ENCODE data around the gene MAGEB2.

The MAGEB2 gene

DNA sequence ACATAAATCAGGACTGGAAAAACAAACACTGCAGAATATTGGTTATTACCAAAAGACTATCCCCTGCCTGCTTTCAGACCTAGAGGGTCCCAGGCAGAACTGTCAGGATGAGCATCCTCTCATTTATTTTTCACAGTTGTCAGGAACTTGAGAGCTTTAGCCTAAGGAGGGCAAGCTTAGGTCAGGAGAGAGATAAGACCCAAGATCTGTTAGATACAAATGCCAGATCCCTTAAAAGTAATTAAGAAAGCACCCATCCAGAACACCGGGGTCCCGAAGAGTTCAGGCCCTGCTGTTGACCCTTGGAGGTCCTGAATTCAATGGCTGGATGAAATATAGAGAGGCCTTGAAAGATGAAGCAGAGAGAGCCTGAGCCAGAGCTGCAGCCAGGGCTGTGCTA is 9.2 kb downstream of the MAGEB2 start:
- Histone ChIP-seq H3K27ac (ENCODE audit: extremely low read depth, low read depth, low read length) (no peak overlapping the region), H3K9me3 (ENCODE audit: control insufficient read depth, insufficient read depth, low read depth, low read length) (no peaks in the 10 kb centered on the region), H3K4me3 (ENCODE audit: low read depth, low read length) (no peak overlapping the region), H3K36me3 (ENCODE audit: control insufficient read depth in 2 of 2, insufficient read depth in 1 of 2, low read length in 2 of 2) (no peaks in the 10 kb centered on the region), H3K4me1 (ENCODE audit: control insufficient read depth, insufficient read depth, low read length) (no peaks in the 10 kb centered on the region)
- ChIA-PET CTCF (no interaction called here), POLR2A (no interaction called here)
- TF ChIP-seq ZNF830 (tag by site-specific recombination; IDR thresholded peaks at IDR 0.05; ENCODE audit: low read depth) (no peak), ZNF610 (tag by site-specific recombination; IDR thresholded peaks at IDR 0.05; ENCODE audit: borderline replicate concordance) (no peak), ZNF555 (tag by site-specific recombination; conservative IDR thresholded peaks at IDR 0.05) (no peak), ZNF394 (tag by site-specific recombination; IDR thresholded peaks at IDR 0.05; ENCODE audit: borderline replicate concordance) (no peak), ZNF658 (tag by site-specific recombination; IDR thresholded peaks at IDR 0.05) (no peak), ZNF624 (tag by site-specific recombination; IDR thresholded peaks at IDR 0.05) (no peak), ZNF837 (tag by site-specific recombination; IDR thresholded peaks at IDR 0.05) (no peak), BCL11A (tag by site-specific recombination; IDR thresholded peaks at IDR 0.05; ENCODE audit: low read depth) (no peak)

GRCh38 chrX:30228526-30228925 is 13.2 kb downstream of the MAGEB2 start:
- H3K9me3 ChIP-seq (ENCODE audit: control insufficient read depth, insufficient read depth, low read depth, low read length): no peaks in the 10 kb centered on the region
- no peak overlapping the region for H3K27ac ChIP-seq (ENCODE audit: extremely low read depth, low read depth, low read length)
- TF ChIP-seq ZNF121 (tag by site-specific recombination; IDR thresholded peaks at IDR 0.05) (no peak), ZNF169 (tag by site-specific recombination; IDR thresholded peaks at IDR 0.05) (no peak), SCRT2 (tag by site-specific recombination; IDR thresholded peaks at IDR 0.05) (no peak), KLF7 (tag by site-specific recombination; IDR thresholded peaks at IDR 0.05; ENCODE audit: borderline replicate concordance) (no peak), ZNF138 (tag by site-specific recombination; IDR thresholded peaks at IDR 0.05; ENCODE audit: borderline replicate concordance) (no peak), ZNF366 (tag by site-specific recombination; conservative IDR thresholded peaks at IDR 0.05) (no peak), BCL11A (tag by site-specific recombination; IDR thresholded peaks at IDR 0.05; ENCODE audit: low read depth) (no peak), ZNF266 (tag by site-specific recombination; IDR thresholded peaks at IDR 0.05; ENCODE audit: low read depth) (no peak), ZSCAN16 (tag by site-specific recombination; IDR thresholded peaks at IDR 0.05) (no peak), INSM2 (tag by site-specific recombination; IDR thresholded peaks at IDR 0.05) (no peak)
- TF ChIP-seq, protein P1, sequence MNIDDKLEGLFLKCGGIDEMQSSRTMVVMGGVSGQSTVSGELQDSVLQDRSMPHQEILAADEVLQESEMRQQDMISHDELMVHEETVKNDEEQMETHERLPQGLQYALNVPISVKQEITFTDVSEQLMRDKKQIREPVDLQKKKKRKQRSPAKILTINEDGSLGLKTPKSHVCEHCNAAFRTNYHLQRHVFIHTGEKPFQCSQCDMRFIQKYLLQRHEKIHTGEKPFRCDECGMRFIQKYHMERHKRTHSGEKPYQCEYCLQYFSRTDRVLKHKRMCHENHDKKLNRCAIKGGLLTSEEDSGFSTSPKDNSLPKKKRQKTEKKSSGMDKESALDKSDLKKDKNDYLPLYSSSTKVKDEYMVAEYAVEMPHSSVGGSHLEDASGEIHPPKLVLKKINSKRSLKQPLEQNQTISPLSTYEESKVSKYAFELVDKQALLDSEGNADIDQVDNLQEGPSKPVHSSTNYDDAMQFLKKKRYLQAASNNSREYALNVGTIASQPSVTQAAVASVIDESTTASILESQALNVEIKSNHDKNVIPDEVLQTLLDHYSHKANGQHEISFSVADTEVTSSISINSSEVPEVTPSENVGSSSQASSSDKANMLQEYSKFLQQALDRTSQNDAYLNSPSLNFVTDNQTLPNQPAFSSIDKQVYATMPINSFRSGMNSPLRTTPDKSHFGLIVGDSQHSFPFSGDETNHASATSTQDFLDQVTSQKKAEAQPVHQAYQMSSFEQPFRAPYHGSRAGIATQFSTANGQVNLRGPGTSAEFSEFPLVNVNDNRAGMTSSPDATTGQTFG (tag by site-specific recombination; IDR thresholded peaks at IDR 0.05; ENCODE audit: borderline replicate concordance): no peak
- TF ChIP-seq, protein P2, sequence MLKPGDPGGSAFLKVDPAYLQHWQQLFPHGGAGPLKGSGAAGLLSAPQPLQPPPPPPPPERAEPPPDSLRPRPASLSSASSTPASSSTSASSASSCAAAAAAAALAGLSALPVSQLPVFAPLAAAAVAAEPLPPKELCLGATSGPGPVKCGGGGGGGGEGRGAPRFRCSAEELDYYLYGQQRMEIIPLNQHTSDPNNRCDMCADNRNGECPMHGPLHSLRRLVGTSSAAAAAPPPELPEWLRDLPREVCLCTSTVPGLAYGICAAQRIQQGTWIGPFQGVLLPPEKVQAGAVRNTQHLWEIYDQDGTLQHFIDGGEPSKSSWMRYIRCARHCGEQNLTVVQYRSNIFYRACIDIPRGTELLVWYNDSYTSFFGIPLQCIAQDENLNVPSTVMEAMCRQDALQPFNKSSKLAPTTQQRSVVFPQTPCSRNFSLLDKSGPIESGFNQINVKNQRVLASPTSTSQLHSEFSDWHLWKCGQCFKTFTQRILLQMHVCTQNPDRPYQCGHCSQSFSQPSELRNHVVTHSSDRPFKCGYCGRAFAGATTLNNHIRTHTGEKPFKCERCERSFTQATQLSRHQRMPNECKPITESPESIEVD (tag by site-specific recombination; IDR thresholded peaks at IDR 0.05): no peak
- TF ChIP-seq, protein P3, sequence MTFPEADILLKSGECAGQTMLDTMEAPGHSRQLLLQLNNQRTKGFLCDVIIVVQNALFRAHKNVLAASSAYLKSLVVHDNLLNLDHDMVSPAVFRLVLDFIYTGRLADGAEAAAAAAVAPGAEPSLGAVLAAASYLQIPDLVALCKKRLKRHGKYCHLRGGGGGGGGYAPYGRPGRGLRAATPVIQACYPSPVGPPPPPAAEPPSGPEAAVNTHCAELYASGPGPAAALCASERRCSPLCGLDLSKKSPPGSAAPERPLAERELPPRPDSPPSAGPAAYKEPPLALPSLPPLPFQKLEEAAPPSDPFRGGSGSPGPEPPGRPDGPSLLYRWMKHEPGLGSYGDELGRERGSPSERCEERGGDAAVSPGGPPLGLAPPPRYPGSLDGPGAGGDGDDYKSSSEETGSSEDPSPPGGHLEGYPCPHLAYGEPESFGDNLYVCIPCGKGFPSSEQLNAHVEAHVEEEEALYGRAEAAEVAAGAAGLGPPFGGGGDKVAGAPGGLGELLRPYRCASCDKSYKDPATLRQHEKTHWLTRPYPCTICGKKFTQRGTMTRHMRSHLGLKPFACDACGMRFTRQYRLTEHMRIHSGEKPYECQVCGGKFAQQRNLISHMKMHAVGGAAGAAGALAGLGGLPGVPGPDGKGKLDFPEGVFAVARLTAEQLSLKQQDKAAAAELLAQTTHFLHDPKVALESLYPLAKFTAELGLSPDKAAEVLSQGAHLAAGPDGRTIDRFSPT (tag by site-specific recombination; IDR thresholded peaks at IDR 0.05): no peak
- no peak overlapping the region for H3K4me3 ChIP-seq (ENCODE audit: low read depth, low read length)
- H3K4me1 ChIP-seq (ENCODE audit: control insufficient read depth, insufficient read depth, low read length): no peaks in the 10 kb centered on the region
- POLR2A ChIA-PET: no interaction called here
- no peaks in the 10 kb centered on the region for H3K36me3 ChIP-seq (ENCODE audit: control insufficient read depth in 2 of 2, insufficient read depth in 1 of 2, low read length in 2 of 2)
- CTCF ChIA-PET: no interaction called here
